ENCODE data around the gene TIMM22.

Gene TIMM22

DNA sequence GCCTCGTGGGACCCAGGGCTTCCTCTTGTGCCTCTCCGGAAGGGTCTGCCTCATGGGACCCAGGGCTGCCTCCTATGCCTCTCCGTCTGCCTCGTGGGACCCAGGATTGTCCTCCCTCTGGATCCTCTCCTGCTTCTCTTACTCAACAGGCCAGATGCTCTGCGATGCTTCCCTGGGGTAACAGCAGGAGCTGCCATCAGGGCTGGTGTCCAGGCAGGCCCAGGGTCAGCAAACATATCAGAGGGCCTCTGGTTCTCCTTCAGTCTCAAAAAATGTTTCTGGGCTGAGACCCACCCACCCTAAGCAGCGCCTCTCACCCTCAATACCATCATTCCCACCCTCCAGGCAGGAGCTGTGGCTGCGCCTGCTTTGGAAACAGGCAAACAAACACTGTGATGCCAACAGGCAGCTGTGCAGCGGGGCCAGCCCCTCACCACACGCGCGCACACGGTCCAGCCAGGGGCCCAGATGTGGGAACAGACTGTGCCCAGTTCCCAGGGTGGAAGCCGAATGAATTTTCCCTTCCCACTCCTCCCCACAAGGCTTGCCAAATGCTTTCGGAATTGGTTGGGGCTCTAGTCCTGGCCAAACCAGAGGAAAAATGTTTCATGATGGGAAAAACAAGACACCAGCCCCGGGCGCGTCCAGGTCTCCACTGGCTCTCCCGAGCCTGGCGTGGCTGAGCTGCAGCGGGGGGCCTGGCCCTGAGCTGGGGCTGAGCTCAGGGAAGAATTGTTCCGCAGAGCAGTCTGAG lies 11.3 kb downstream of the TIMM22 start:
- no peaks in the 10 kb centered on the region for H3K4me1 ChIP-seq (ENCODE audit: control insufficient read depth, low read length)
- H3K27ac ChIP-seq (ENCODE audit: low read depth, low read length) = no peak overlapping the region

DNA sequence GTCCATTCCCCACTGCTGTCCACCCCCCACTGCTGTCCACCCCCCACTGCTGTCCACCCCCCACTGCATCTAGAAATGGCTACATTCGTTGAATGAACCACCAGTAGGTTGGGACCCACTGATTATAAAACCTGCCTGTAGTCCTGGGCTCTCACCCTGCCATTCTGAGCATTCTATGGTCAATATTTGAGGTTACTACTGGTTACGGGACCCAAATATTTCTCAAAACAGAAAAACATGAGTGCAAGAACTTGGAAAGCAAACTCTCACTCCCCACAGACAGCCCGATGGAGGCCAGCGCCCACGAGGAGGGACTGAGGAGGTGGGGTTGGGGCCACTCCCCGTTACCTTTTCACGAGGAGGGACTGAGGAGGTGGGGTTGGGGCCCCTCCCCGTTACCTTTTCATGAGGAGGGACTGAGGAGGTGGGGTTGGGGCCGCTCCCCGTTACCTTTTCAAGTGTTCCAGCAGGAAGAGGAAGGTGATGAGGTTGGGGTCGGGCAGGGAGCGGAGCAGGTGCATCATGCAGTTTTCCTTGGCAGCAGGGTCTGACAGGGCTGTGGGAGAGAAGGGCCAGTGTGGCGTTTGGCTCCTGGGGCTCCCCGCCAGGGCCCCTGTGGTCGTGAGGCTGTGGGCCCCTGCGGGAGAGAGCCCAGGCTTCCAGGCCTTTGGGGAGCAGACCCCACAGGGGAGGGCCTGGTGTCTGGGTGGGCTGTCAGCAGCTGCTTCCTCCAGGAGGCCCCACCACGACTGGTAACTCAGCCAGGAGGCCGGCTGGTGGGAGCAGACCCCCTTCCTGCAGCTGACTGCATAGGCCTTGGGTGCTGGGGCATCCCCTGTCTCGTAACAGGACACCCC lies 12.5 kb downstream of the TIMM22 start:
- Histone ChIP-seq H3K9me3 (ENCODE audit: control insufficient read depth, insufficient read depth, low read length) (no peaks in the 10 kb centered on the region), H3F3A (ENCODE audit: control insufficient read depth, insufficient read depth) (no peaks in the 10 kb centered on the region), H3K27me3 (ENCODE audit: control insufficient read depth, low read length) (no peaks in the 10 kb centered on the region), H3K79me2 (ENCODE audit: control insufficient read depth, low read length) (no peaks in the 10 kb centered on the region), H3K4me1 (ENCODE audit: control insufficient read depth, low read length) (no peaks in the 10 kb centered on the region), H3K4me2 (ENCODE audit: low read length) (no peak overlapping the region), H4K20me1 (ENCODE audit: control insufficient read depth, insufficient read depth, low read depth, low read length) (0 out of 2 replicates have a peak, but pooled peaks cover 2% of the 10 kb centered on the region), H3K36me3 (ENCODE audit: control insufficient read depth, low read length) (peaks cover 85% of the 10 kb centered on the region), H3K27ac (ENCODE audit: low read depth, low read length) (no peak overlapping the region), H3K4me3 (ENCODE audit: low read length) (no peak overlapping the region), H3K9me2 (replicated peaks; ENCODE audit: control insufficient read depth, low read length) (no peaks in the 10 kb centered on the region)
- no peak for TF ChIP-seq EZH2phosphoT487 (IDR thresholded peaks at IDR 0.05; ENCODE audit: borderline replicate concordance, low read length)
- TF ChIP-seq, protein P1, sequence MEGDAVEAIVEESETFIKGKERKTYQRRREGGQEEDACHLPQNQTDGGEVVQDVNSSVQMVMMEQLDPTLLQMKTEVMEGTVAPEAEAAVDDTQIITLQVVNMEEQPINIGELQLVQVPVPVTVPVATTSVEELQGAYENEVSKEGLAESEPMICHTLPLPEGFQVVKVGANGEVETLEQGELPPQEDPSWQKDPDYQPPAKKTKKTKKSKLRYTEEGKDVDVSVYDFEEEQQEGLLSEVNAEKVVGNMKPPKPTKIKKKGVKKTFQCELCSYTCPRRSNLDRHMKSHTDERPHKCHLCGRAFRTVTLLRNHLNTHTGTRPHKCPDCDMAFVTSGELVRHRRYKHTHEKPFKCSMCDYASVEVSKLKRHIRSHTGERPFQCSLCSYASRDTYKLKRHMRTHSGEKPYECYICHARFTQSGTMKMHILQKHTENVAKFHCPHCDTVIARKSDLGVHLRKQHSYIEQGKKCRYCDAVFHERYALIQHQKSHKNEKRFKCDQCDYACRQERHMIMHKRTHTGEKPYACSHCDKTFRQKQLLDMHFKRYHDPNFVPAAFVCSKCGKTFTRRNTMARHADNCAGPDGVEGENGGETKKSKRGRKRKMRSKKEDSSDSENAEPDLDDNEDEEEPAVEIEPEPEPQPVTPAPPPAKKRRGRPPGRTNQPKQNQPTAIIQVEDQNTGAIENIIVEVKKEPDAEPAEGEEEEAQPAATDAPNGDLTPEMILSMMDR (IDR thresholded peaks at IDR 0.05; ENCODE audit: low read depth, low read length, poor library complexity, severe bottlenecking) = no peak

More for the DNA sequence above, 11.3 kb downstream of the TIMM22 start:
- H3K27me3 ChIP-seq (ENCODE audit: control insufficient read depth, low read length) = no peaks in the 10 kb centered on the region
- no peak overlapping the region for H3K4me3 ChIP-seq (ENCODE audit: low read length)
- no peaks in the 10 kb centered on the region for H3K9me2 ChIP-seq (replicated peaks; ENCODE audit: control insufficient read depth, low read length)
- TF ChIP-seq, protein P1 (IDR thresholded peaks at IDR 0.05; ENCODE audit: low read depth, low read length, poor library complexity, severe bottlenecking) = no peak
- TF ChIP-seq EZH2phosphoT487 (IDR thresholded peaks at IDR 0.05; ENCODE audit: borderline replicate concordance, low read length) = no peak
- H4K20me1 ChIP-seq (ENCODE audit: control insufficient read depth, insufficient read depth, low read depth, low read length) = peaks cover 2% of the 10 kb centered on the region; the same call in 1 of the 2 replicates
- no peaks in the 10 kb centered on the region for H3F3A ChIP-seq (ENCODE audit: control insufficient read depth, insufficient read depth)
- H3K4me2 ChIP-seq (ENCODE audit: low read length) = no peak overlapping the region
- no peaks in the 10 kb centered on the region for H3K79me2 ChIP-seq (ENCODE audit: control insufficient read depth, low read length)
- H3K36me3 ChIP-seq (ENCODE audit: control insufficient read depth, low read length) = peaks cover 92% of the 10 kb centered on the region
- no peaks in the 10 kb centered on the region for H3K9me3 ChIP-seq (ENCODE audit: control insufficient read depth, insufficient read depth, low read length)

GRCh38 chr17:1010086-1010450 lies 13.1 kb downstream of the TIMM22 start:
- H3K36me3 ChIP-seq (ENCODE audit: control insufficient read depth, low read length) = peaks cover 79% of the 10 kb centered on the region

More at GRCh38 chr17:1010086-1010450, 13.1 kb downstream of the TIMM22 start:
- TF ChIP-seq, protein P1 (IDR thresholded peaks at IDR 0.05; ENCODE audit: low read depth, low read length, poor library complexity, severe bottlenecking) = no peak
- TF ChIP-seq EZH2phosphoT487 (IDR thresholded peaks at IDR 0.05; ENCODE audit: borderline replicate concordance, low read length) = no peak
- Histone ChIP-seq H3K9me2 (replicated peaks; ENCODE audit: control insufficient read depth, low read length) (no peaks in the 10 kb centered on the region), H3F3A (ENCODE audit: control insufficient read depth, insufficient read depth) (no peaks in the 10 kb centered on the region), H3K79me2 (ENCODE audit: control insufficient read depth, low read length) (no peaks in the 10 kb centered on the region), H3K27me3 (ENCODE audit: control insufficient read depth, low read length) (no peaks in the 10 kb centered on the region), H3K4me3 (ENCODE audit: low read length) (no peak overlapping the region), H4K20me1 (ENCODE audit: control insufficient read depth, insufficient read depth, low read depth, low read length) (no peaks in the 10 kb centered on the region), H3K4me1 (ENCODE audit: control insufficient read depth, low read length) (no peaks in the 10 kb centered on the region), H3K9me3 (ENCODE audit: control insufficient read depth, insufficient read depth, low read length) (no peaks in the 10 kb centered on the region), H3K27ac (ENCODE audit: low read depth, low read length) (no peak overlapping the region), H3K4me2 (ENCODE audit: low read length) (no peak overlapping the region)
